GM13976 (cell line): Measurements from ENCODE around the gene TREML4.
"Not testable (repeated sequence)": the region's sequence is repeated elsewhere in the genome, so short reads cannot be mapped to it uniquely, and the experiment has no call there.

Source experiments
- DNase-seq: peaks from one replicate; pipeline ENCODE4 v3.0.0; 2012; ENCODE audit warnings: low spot score
- in situ Hi-C: fragments of 300-500 bp; cut with MboI; formaldehyde crosslinking; loops from one replicate; pipeline ENCODE4 v1.12.0; 2022; ENCODE audit warnings: low sequenced_read_pairs, mixed read lengths, inconsistent platforms; ENCODE audit not compliant: unreplicated experiment
- TF ChIP-seq, protein P1 (sequence below): IDR thresholded peaks from 2 replicates; pipeline ENCODE4 v1.5.1; 2012; ENCODE audit warnings: borderline replicate concordance, mild to moderate bottlenecking; ENCODE audit not compliant: insufficient read depth; ENCODE audit errors: extremely low read depth, missing control alignments, control extremely low read depth

Gene TREML4

DNA sequence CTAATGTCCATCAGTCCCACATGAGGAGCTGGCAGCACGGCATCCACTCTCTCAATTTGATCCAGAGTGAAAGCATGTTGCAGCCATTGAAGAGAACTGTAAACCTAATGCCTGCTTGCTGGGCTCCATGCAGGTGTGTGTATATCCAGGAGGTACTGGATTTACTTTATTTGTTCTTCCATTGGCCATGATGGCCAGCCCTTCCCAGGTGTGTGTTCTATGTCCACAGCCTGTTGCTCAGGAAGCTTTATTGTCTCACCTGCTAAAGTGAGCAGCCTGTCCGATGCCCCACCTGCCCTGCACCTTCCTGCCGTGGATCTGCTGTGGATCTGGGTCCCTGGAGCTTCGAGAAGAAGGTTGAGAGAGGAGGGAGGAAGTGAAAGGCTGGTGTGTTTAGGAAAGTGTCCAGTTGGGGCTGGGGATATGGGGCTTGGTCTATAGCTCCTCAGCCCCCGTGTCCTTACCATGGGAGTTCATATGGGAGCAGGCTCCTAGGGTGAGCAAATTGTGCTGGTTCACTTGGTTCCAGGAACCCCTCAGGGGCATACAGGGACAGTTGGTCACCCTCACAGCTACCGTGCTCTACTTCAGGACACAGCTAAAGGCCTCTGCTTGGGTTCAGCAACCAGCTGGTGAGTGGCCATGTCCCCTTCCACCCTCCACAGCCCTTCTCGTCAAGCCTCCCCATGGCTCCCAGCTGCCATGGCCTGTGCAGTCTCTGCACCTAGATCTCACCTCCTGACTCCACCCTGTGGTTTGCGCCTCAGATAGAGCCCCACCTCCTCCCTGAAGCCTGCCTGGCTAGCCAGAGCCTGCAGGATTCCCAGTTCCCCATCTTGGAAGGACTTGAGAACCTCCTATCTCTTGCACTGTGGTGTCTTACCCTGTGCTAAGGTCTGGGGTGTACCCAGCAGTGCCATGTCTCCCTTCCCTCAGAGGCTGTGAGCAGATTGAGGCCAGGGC, 39.9 kb upstream of the TREML4 start:
- DNase-seq = no peak
- TF ChIP-seq, protein P1, sequence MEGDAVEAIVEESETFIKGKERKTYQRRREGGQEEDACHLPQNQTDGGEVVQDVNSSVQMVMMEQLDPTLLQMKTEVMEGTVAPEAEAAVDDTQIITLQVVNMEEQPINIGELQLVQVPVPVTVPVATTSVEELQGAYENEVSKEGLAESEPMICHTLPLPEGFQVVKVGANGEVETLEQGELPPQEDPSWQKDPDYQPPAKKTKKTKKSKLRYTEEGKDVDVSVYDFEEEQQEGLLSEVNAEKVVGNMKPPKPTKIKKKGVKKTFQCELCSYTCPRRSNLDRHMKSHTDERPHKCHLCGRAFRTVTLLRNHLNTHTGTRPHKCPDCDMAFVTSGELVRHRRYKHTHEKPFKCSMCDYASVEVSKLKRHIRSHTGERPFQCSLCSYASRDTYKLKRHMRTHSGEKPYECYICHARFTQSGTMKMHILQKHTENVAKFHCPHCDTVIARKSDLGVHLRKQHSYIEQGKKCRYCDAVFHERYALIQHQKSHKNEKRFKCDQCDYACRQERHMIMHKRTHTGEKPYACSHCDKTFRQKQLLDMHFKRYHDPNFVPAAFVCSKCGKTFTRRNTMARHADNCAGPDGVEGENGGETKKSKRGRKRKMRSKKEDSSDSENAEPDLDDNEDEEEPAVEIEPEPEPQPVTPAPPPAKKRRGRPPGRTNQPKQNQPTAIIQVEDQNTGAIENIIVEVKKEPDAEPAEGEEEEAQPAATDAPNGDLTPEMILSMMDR = no peak
- in situ Hi-C loops = no loop called here

DNA sequence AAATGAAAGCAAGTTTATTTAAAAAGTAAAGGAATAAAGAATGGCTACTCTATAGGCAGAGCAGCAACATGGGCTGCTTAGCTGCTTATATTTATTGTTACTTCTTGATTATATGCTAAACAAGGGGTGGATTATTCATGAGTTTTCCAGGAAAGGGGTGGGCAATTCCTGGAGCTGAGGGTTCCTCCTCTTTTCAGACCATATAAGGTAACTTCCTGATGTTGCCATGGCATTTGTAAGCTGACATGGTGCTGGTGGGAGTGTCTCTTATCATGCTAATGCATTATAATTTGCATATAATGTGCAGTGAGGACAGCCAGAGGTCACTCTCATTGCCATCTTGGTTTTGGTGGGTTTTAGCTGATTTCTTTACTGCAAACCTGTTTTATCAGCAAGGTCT, 39.1 kb upstream of the TREML4 start:
- DNase-seq, in situ Hi-C loops: not testable (repeated sequence)

DNA sequence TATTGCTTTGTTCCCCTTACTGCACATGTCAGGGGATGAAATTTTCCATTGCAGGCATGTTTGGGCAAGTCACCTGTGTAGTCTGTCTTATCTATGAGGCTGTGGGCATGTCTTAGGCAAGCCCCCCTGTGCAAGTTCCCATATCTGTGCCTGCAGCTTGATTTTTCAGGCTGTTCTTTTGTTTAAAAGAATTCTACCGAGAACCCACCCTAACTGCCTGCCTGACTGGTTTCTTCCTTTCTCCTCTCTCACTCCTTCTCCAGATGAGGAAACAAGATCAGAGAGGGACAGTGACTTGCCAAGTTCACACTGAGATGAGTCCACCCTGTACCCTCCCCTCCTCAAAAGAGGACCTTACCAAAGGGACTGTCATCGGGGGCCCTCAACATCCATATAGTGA, 38.2 kb upstream of the TREML4 start:
- TF ChIP-seq, protein P1 = no peak
- in situ Hi-C loops = no loop called here

DNA sequence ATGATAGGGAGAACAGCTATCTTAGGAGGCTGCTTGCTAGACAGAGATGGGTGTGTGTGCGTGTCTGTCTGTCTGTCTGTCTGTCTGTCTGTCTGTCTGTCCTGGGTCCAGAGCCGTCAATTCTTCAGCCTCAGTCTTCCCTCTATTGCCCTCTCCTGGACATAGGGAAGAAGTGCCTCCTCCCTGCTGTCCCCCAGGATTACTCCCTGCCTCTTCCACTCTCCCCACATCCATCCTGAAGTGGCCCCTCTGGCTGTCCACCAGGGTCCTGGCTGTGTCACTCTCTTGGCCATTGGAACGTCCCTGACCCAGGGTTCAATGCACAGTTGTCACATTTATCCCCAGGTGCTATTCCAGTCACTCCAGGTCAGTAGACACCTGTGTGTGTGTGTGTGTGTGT, 37.4 kb upstream of the TREML4 start:
- DNase-seq = no peak
- TF ChIP-seq, protein P1 = no peak
- in situ Hi-C loops = no loop called here

More for the DNA sequence above, 38.2 kb upstream of the TREML4 start:
- DNase-seq = no peak

DNA sequence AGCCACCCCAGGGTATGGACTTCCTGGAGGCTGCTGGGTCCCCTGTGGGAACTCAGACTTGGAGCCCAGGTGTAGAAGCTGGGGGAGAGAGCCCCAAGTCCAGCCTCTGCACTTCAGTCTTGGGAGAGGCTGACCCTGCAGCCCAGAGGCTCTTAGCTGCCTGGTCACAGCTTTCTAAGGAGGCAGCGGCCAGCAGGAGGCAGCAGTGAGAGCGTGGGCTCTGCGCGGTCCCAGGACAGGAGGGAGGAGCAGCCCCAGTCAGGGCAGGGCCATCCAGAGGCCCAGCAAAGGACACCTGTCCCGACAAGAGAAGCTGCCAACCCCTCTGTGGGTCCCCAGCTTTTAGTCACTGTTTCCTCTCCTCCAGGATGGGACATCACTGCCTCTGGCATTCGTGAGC, 36.6 kb upstream of the TREML4 start:
- TF ChIP-seq, protein P1 = peak; percentile 40
- DNase-seq = peak; percentile 66
- in situ Hi-C loops = no loop called here

DNA sequence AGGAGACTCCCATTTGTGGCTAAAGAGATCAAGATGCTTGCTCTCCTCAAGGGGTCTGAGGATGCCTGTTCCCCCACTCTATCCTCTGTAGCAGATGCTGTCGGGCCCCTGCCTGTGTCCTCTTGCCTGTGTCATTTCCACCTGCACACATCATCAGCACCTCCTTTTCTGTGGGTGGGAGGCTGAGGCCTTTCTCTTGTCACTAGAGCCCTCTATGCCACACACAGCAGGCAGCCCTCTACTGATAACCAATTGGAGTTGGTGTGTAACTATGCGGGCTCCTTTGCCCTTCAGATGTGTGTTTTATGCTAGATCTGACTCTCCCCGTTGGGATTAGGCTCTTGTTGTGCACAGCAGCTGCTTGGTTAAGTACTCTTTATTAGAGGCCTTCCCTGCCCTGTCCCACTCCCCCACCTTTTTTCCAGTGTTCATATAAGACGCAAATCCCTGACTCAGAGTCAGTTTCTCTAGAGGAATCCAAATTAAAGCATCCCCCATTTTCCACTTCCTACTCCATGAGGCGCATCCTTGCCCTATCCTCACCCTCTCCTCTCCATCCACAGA, 34.9 kb upstream of the TREML4 start:
- TF ChIP-seq, protein P1 = no peak
- no peak for DNase-seq
- in situ Hi-C loops = no loop called here

DNA sequence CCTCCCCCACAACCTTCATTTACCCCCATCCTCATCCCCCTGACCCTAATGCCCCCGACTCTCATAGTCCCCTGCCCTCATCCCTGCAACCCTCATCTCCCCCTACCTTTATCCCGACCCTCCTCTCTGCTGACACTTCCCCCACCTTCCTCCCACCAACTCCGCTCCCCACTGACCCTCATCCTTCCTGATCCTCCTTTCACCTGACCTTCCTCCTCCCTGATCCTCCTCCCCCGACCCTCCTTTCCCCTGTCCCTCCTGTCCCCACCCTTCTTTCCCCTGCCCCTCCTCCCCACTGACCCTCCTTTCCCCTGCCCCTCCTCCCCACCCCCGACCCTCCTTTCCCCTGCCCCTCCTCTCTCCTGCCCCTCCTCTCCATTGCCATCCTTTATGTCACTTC, 34.3 kb upstream of the TREML4 start:
- TF ChIP-seq, protein P1 = no peak
- no peak for DNase-seq
- in situ Hi-C loops = no loop called here
